MCF 10A (cell line): Measurements from ENCODE around the gene TUBGCP2. TPM values are rescaled to one million over a fixed set of nuclear protein-coding genes. Genes with fewer than 3 reads are reported as not detected.

Experiments used
- BruUV-seq: library from RNA; stranded (reverse); fragments of 400-500 nt; replicated peaks from 2 replicates; lab custom pipeline; 2021; lab: Mats Ljungman, UMichigan
- CTCF ChIA-PET: fragments of 300-600 bp; sonication (Branson Sonifier 250); formaldehyde crosslinking; extraction: SDS; loops from one replicate; lab custom pipeline; 2021; ENCODE audit warnings: antibody characterized with exemption, inconsistent platforms; lab: Yijun Ruan, JAX
- POLR2A ChIA-PET: fragments of 300-600, 350-650 bp; sonication (Branson Sonifier 250); formaldehyde crosslinking; extraction: SDS; loops from one replicate; lab custom pipeline; 2020; ENCODE audit warnings: antibody characterized with exemption, inconsistent platforms; lab: Yijun Ruan, JAX
- DNase-seq: peaks from one replicate; pipeline ENCODE4 v3.0.0-alpha.2; 2018; ENCODE audit not compliant: unreplicated experiment
- H3K27ac Mint-ChIP-seq: one replicate; pipeline ENCODE4 v1.8.0; 2022; ENCODE audit warnings: mild to moderate bottlenecking, low read depth, mixed read lengths; ENCODE audit not compliant: unreplicated experiment
- H3K27me3 Mint-ChIP-seq: one replicate; pipeline ENCODE4 v1.8.0; 2022; ENCODE audit warnings: mixed read lengths; ENCODE audit not compliant: insufficient read depth, unreplicated experiment
- H3K36me3 Mint-ChIP-seq: one replicate; pipeline ENCODE4 v1.8.0; 2022; ENCODE audit warnings: mild to moderate bottlenecking, moderate library complexity, mixed read lengths; ENCODE audit not compliant: insufficient read depth, unreplicated experiment
- H3K4me1 Mint-ChIP-seq: one replicate; pipeline ENCODE4 v1.8.0; 2022; ENCODE audit warnings: mixed read lengths; ENCODE audit not compliant: insufficient read depth, unreplicated experiment
- H3K4me3 Mint-ChIP-seq: one replicate; pipeline ENCODE4 v1.8.0; 2022; ENCODE audit warnings: mild to moderate bottlenecking, moderate library complexity, mixed read lengths; ENCODE audit not compliant: unreplicated experiment
- H3K9me3 Mint-ChIP-seq: one replicate; pipeline ENCODE4 v1.8.0; 2022; ENCODE audit warnings: mixed read lengths; ENCODE audit not compliant: unreplicated experiment
- CTCF ChIP-seq: fragments of 200-600 bp; IDR thresholded peaks from one replicate; pipeline ENCODE4 v1.8.0; 2022; ENCODE audit warnings: antibody characterized with exemption, mild to moderate bottlenecking; ENCODE audit not compliant: unreplicated experiment
- intact Hi-C: fragments of 100-400 bp; cut with micrococcal nuclease; formaldehyde crosslinking; loops from 2 replicates; pipeline ENCODE4 v1.14.1; 2022
- total RNA-seq: library from RNA; stranded (reverse); gene quantifications from 2 replicates; pipeline ENCODE4 v1.2.3, GENCODE V29; 2022

The TUBGCP2 gene
- total RNA-seq, 1 experiment from 2014 or later, result 95.9 TPM

DNA sequence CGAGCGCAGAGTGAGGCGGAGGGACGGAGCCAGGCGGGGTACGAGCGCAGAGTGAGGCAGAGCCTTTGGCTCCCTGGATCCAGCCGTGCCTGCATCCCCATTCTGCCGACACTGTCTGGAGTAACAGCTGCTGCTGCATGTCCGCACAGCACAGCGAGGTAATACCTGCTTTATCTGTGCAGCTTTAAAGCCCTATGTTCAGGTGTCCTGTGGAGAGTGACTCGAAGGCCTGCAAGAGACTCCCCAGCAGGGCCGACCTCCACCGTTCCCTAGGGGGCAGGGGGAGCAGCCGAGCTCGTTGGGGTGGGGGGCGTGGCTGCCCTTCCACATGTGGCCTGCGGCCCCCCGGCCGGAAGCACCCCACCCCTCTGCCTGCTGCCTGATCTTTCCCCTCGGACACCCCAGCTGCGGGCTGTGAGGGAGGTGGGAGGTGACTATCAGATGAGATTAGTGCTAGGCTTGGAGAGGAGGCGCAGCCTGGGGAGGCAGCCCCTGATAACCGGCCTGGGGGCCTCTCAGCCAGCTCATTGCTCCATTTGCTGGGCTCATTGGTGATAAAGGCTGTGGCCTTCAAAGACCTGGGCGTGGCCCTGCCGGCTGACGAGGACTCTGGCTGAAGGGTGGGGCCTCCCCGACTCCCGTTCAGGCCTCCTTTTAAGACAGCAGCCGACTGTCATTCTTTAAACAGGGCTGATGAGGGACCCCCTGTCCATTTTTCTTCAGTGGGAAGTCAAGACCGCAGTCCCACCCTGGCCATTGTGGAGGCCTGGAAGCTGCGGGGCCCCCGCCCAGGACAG lies 63.0 kb downstream of the TUBGCP2 start:
- no peak for DNase-seq
- BruUV-seq, result no TSS peak
- H3K27ac Mint-ChIP-seq, result no peak overlapping the region
- POLR2A ChIA-PET, result no interaction called here
- H3K36me3 Mint-ChIP-seq, result no peaks in the 10 kb centered on the region
- H3K4me1 Mint-ChIP-seq, result peaks cover 7% of the 10 kb centered on the region
- peaks cover 11% of the 10 kb centered on the region for H3K27me3 Mint-ChIP-seq
- H3K4me3 Mint-ChIP-seq, result no peak overlapping the region
- intact Hi-C loops, result no loop called here
- H3K9me3 Mint-ChIP-seq, result no peaks in the 10 kb centered on the region
- CTCF ChIA-PET, result interaction anchor here (1.1 kb wide), 1 partner anchor 11 kb away, joined by 6 read pairs; no protein-coding TSS in a partner anchor
- TF ChIP-seq CTCF, result no peak

GRCh38 chr10:133243593-133243992 lies 65.1 kb downstream of the TUBGCP2 start:
- H3K27ac Mint-ChIP-seq, result no peak overlapping the region
- H3K27me3 Mint-ChIP-seq, result peaks cover 5% of the 10 kb centered on the region
- no peak for DNase-seq
- H3K4me1 Mint-ChIP-seq, result peaks cover 7% of the 10 kb centered on the region
- no peak overlapping the region for H3K4me3 Mint-ChIP-seq
- no TSS peak for BruUV-seq
- ChIA-PET CTCF (no interaction called here), POLR2A (no interaction called here)
- no peak for TF ChIP-seq CTCF
- no peaks in the 10 kb centered on the region for H3K9me3 Mint-ChIP-seq
- no peaks in the 10 kb centered on the region for H3K36me3 Mint-ChIP-seq
- intact Hi-C loops, result no loop called here

DNA sequence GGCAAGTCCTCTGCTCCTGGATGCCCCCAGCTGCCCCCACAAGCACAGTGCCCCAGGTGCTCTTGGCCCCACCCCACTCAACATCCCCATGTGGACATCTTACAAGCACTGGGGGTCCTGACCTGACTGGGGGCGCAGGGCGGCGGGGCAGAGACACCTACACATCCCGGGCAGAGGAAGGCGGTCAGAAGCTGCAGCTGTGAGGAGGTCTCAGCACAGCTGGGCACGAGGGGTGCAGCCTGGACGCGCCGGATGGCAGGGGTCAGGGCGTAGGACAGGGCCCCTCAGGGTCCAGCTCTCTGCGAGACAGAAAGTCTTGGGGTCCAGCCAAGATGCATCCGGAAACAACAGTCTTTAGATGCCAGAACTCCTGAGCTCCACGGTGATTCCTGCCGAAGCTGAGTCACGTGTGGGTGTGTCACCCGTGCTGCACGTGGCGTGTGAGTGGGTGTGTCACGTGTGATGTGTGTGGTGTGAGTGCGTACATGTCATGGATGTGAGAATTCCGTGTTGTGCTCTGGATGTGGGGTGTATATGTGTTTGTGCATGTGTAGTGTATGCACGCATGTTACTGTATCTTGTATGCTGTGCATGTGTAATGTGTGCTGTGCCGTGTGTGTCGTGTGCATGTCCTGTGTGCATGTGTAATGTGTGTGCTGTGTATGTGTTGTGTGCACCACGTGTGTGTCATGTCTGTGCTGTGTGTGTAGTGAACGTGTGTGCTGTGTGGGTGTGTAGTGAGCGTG lies 65.9 kb downstream of the TUBGCP2 start:
- H3K27me3 Mint-ChIP-seq, result peaks cover 9% of the 10 kb centered on the region
- H3K4me1 Mint-ChIP-seq, result peaks cover 7% of the 10 kb centered on the region
- no peaks in the 10 kb centered on the region for H3K36me3 Mint-ChIP-seq
- intact Hi-C loops, result no loop called here
- ChIA-PET POLR2A (no interaction called here), CTCF (interaction anchor here (0.6 to 1.0 kb wide), 2 partner anchors 16 to 17 kb away, joined by 3 read pairs; no protein-coding TSS in a partner anchor)
- no peak for TF ChIP-seq CTCF
- H3K27ac Mint-ChIP-seq, result no peak overlapping the region
- H3K4me3 Mint-ChIP-seq, result no peak overlapping the region
- no TSS peak for BruUV-seq
- DNase-seq, result peak; percentile 17
- H3K9me3 Mint-ChIP-seq, result no peaks in the 10 kb centered on the region
